Epithelial cell of proximal tubule (primary cell): ENCODE measurements around the gene STXBP1. TPM values are rescaled to one million over a fixed set of nuclear protein-coding genes. Genes with fewer than 3 reads are reported as not detected.

Experiments
- DNase-seq: peaks from one replicate; pipeline ENCODE4 v3.0.0-alpha.2; 2011; ENCODE audit warnings: low read depth
- H3K4me3 ChIP-seq: 2 replicates; pipeline ENCODE4 v1.5.1; 2011; ENCODE audit warnings: low read depth, mild to moderate bottlenecking, low read length
- CTCF ChIP-seq: conservative IDR thresholded peaks from 2 replicates; pipeline ENCODE4 v1.5.1; 2012; ENCODE audit warnings: low read depth, mild to moderate bottlenecking, low read length
- total RNA-seq: library from RNA; depleted of rRNA; stranded (reverse); fragments of >200 nt; gene quantifications from 2 replicates; pipeline ENCODE4 v1.2.3, GENCODE V29; 2015

The STXBP1 gene
- total RNA-seq, 1 donor from 2014 or later = 14.6 TPM

- no peak for DNase-seq
- H3K4me3 ChIP-seq = no peak overlapping the region
- no peak for TF ChIP-seq CTCF
Measured at GRCh38 chr9:127673234-127673633, 61.2 kb downstream of the STXBP1 start.

DNA sequence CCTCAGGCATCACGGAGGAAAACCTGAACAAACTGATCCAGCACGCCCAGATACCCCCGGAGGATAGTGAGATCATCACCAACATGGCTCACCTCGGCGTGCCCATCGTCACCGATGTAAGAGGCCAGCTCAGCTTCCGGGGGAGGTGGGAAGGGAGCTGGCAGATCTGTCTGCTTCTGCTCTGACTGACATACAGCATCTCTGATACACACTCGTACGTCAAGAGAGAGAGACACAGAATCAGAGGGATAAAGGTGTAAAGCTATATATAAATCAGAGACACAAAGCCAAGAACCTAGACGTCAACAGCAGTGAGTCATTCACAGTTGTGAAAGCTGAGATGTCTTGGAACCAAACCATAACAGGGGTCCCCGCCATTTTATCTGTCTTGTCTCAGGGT lies 64.6 kb downstream of the STXBP1 start:
- H3K4me3 ChIP-seq = no peak overlapping the region
- no peak for DNase-seq
- no peak for TF ChIP-seq CTCF

DNA sequence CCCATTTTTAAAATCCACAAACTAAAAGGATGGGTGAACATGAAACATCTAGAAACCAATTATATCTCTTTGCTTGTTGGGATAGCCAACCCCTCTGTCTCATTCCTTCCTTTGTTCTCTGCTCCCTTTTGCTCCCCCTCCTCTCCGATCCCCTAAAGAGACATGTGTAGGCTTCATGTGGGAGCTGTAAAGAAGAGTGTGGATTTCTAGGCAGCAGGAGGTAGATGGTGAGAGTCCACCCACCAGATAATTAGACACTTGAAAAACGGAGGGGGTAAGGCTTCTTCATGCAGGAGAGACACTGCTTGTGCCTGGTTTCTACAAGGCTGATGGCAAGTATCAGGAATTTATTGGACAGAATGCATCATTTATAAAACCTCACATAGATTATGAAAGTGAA lies 67.4 kb downstream of the STXBP1 start:
- no peak overlapping the region for H3K4me3 ChIP-seq
- no peak for DNase-seq
- no peak for TF ChIP-seq CTCF

GRCh38 chr9:127680226-127680625 lies 68.1 kb downstream of the STXBP1 start:
- TF ChIP-seq CTCF = no peak
- no peak for DNase-seq

DNA sequence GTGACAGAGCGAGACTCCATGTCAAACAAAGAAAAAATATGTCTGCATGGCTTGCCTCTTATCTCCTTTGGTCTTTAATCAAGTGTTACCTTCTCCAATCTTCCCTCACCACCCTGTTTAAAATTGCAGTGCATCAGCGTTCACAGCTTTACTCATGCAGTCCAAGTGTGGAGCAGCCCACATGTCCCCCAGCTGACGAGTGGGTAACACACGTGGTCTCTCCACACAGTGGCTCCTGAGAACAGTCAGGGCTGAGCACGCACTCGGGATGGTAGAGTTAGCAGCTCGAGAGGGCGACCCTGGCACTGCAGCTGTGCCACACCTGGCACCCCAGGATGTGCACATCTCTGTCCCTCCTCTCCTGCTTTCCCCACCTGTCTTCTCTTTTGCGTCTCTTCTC lies 68.8 kb downstream of the STXBP1 start:
- no peak for TF ChIP-seq CTCF
- no peak for DNase-seq
- no peak overlapping the region for H3K4me3 ChIP-seq

More at GRCh38 chr9:127680226-127680625, 68.1 kb downstream of the STXBP1 start:
- no peak overlapping the region for H3K4me3 ChIP-seq

DNA sequence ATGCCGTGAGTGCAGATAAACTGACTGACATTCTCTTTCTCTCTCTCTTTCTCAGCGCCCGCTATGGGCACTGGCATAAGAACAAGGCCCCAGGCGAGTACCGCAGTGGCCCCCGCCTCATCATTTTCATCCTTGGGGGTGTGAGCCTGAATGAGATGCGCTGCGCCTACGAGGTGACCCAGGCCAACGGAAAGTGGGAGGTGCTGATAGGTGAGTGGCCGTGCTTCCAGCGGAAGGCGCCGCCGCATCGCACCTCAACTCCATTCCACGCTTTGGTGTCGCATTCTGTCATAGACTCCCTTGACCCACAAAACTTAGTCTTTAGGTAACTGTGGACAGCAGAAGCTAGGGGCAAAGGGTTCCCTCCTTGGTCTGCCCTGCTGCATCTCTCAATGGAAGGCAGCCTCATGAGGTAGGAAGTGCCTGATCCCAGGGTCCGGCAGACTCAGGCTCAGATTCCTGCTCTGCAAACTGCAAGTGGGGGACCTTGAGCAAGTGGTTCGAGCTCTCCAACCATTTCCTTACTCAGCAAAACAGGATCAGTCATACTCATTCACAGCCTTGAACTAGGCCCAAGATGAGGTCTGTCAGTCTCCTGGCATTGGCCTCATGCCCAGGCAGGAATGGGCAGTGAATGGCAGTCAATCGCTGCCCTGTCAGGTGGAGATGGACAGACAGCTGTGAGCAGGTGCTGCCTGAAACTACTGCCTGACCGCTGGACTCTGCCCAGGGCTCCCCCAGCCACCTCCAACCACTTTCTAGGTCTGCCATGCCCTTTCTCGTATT lies 70.5 kb downstream of the STXBP1 start:
- no peak for DNase-seq
- H3K4me3 ChIP-seq = no peak overlapping the region
- no peak for TF ChIP-seq CTCF

DNA sequence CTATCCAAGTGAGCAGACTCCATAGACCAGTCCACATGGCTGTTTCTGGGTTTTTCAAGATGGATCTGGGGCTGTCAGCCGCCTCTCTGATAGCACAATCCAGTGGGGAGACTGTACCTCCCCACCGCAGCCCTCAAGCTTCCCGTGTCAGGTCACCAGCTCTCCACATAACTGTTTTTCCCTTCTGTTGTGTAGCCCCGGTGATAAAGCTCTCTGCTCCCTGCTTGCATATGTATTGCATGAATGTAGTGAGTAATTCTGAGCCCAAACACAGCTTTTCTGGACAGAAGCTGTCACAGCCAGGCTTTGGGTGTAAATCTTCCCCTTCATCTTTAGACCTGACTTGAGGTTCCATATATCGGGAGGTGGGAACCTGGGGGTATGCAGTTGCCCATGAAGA lies 71.6 kb downstream of the STXBP1 start:
- no peak for DNase-seq

More for the DNA sequence above, 71.6 kb downstream of the STXBP1 start:
- H3K4me3 ChIP-seq = no peak overlapping the region
- no peak for TF ChIP-seq CTCF
